ENCODE results near the gene PPCS.

Gene PPCS

GRCh38 chr1:42432714-42433113 lies 23.6 kb upstream of the PPCS start:
- Mint-ChIP-seq H3K27me3 (peaks cover 9% of the 10 kb centered on the region), H3K4me3 (no peak overlapping the region), H3K27ac (no peak overlapping the region), H3K36me3 (no peaks in the 10 kb centered on the region), H3K4me1 (no peaks in the 10 kb centered on the region), H3K9me3 (no peaks in the 10 kb centered on the region)
- no peak for ATAC-seq

- peaks cover 9% of the 10 kb centered on the region for H3K27me3 Mint-ChIP-seq
- H3K4me3 Mint-ChIP-seq: no peak overlapping the region
- H3K36me3 Mint-ChIP-seq: no peaks in the 10 kb centered on the region
- H3K9me3 Mint-ChIP-seq: no peaks in the 10 kb centered on the region
- no peak for ATAC-seq
- no peaks in the 10 kb centered on the region for H3K4me1 Mint-ChIP-seq
- H3K27ac Mint-ChIP-seq: no peak overlapping the region
Measured at GRCh38 chr1:42433369-42433768, 23.0 kb upstream of the PPCS start.

- no peaks in the 10 kb centered on the region for H3K9me3 Mint-ChIP-seq
- H3K4me1 Mint-ChIP-seq: no peaks in the 10 kb centered on the region
- H3K27ac Mint-ChIP-seq: no peak overlapping the region
- no peak overlapping the region for H3K4me3 Mint-ChIP-seq
- H3K36me3 Mint-ChIP-seq: no peaks in the 10 kb centered on the region
- ATAC-seq: no peak
- H3K27me3 Mint-ChIP-seq: peaks cover 9% of the 10 kb centered on the region
Measured at GRCh38 chr1:42434340-42434739, 22.0 kb upstream of the PPCS start.

- Mint-ChIP-seq H3K27ac (no peak overlapping the region), H3K9me3 (no peaks in the 10 kb centered on the region), H3K36me3 (no peaks in the 10 kb centered on the region), H3K27me3 (peaks cover 9% of the 10 kb centered on the region), H3K4me1 (no peaks in the 10 kb centered on the region), H3K4me3 (no peak overlapping the region)
- ATAC-seq: no peak
Measured at GRCh38 chr1:42439940-42440339, 16.4 kb upstream of the PPCS start.

GRCh38 chr1:42442662-42443061 lies 13.7 kb upstream of the PPCS start:
- H3K4me3 Mint-ChIP-seq: no peak overlapping the region
- H3K27me3 Mint-ChIP-seq: no peaks in the 10 kb centered on the region
- H3K36me3 Mint-ChIP-seq: no peaks in the 10 kb centered on the region
- peaks cover 6% of the 10 kb centered on the region for H3K4me1 Mint-ChIP-seq
- H3K27ac Mint-ChIP-seq: no peak overlapping the region
- no peak for ATAC-seq
- H3K9me3 Mint-ChIP-seq: no peaks in the 10 kb centered on the region

GRCh38 chr1:42449256-42449655 lies 7.1 kb upstream of the PPCS start:
- no peak for ATAC-seq
- H3K36me3 Mint-ChIP-seq: no peaks in the 10 kb centered on the region
- H3K4me3 Mint-ChIP-seq: no peak overlapping the region
- no peaks in the 10 kb centered on the region for H3K27me3 Mint-ChIP-seq
- H3K4me1 Mint-ChIP-seq: peaks cover 6% of the 10 kb centered on the region
- no peak overlapping the region for H3K27ac Mint-ChIP-seq
- no peaks in the 10 kb centered on the region for H3K9me3 Mint-ChIP-seq

GRCh38 chr1:42450061-42450460 lies 6.3 kb upstream of the PPCS start:
- Mint-ChIP-seq H3K9me3 (no peaks in the 10 kb centered on the region), H3K27ac (no peak overlapping the region), H3K36me3 (no peaks in the 10 kb centered on the region), H3K27me3 (no peaks in the 10 kb centered on the region), H3K4me3 (no peak overlapping the region), H3K4me1 (peaks cover 6% of the 10 kb centered on the region)
- ATAC-seq: no peak

- Mint-ChIP-seq H3K36me3 (peaks cover 13% of the 10 kb centered on the region), H3K9me3 (no peaks in the 10 kb centered on the region), H3K4me3 (no peak overlapping the region), H3K27ac (peak overlapping the region; percentile 7), H3K4me1 (peaks cover 16% of the 10 kb centered on the region), H3K27me3 (no peaks in the 10 kb centered on the region)
- no peak for ATAC-seq
Measured at GRCh38 chr1:42453386-42453785, 3.0 kb upstream of the PPCS start.

GRCh38 chr1:42454403-42454802 lies 1.9 kb upstream of the PPCS start:
- Mint-ChIP-seq H3K9me3 (no peaks in the 10 kb centered on the region), H3K27ac (no peak overlapping the region), H3K4me3 (no peak overlapping the region), H3K36me3 (peaks cover 17% of the 10 kb centered on the region), H3K27me3 (no peaks in the 10 kb centered on the region), H3K4me1 (peaks cover 17% of the 10 kb centered on the region)
- no peak for ATAC-seq

GRCh38 chr1:42456754-42457089 lies 379 bp downstream of the PPCS start:
- H3K9me3 Mint-ChIP-seq: no peaks in the 10 kb centered on the region
- peak; percentile 81 for ATAC-seq
- H3K4me3 Mint-ChIP-seq: peak overlapping the region; percentile 89
- peak overlapping the region; percentile 87 for H3K27ac Mint-ChIP-seq
- no peaks in the 10 kb centered on the region for H3K27me3 Mint-ChIP-seq
- H3K36me3 Mint-ChIP-seq: peaks cover 28% of the 10 kb centered on the region
- peaks cover 31% of the 10 kb centered on the region for H3K4me1 Mint-ChIP-seq

- peaks cover 52% of the 10 kb centered on the region for H3K4me1 Mint-ChIP-seq
- H3K4me3 Mint-ChIP-seq: no peak overlapping the region
- ATAC-seq: no peak
- no peak overlapping the region for H3K27ac Mint-ChIP-seq
- H3K36me3 Mint-ChIP-seq: peaks cover 32% of the 10 kb centered on the region
- H3K27me3 Mint-ChIP-seq: no peaks in the 10 kb centered on the region
- H3K9me3 Mint-ChIP-seq: no peaks in the 10 kb centered on the region
Measured at GRCh38 chr1:42461196-42461595, 4.9 kb downstream of the PPCS start.

GRCh38 chr1:42462828-42463763 lies 6.8 kb downstream of the PPCS start, which contains the start of gene CCDC30:
CCDC30 (plus strand) TSS chr1:42463286; CDS start chr1:42480552, 17,266 bp downstream.
- Mint-ChIP-seq H3K4me1 (peaks cover 39% of the 10 kb centered on the region), H3K4me3 (peak within 1 kb of the TSS; percentile 86), H3K36me3 (peaks cover 27% of the 10 kb centered on the region), H3K27me3 (no peaks in the 10 kb centered on the region), H3K9me3 (no peaks in the 10 kb centered on the region), H3K27ac (peak within 1 kb of the TSS; percentile 74)
- peak; percentile 100 for ATAC-seq

GRCh38 chr1:42463921-42464320 lies 7.6 kb downstream of the PPCS start:
- H3K27ac Mint-ChIP-seq: peak overlapping the region; percentile 74
- ATAC-seq: no peak
- H3K9me3 Mint-ChIP-seq: no peaks in the 10 kb centered on the region
- peak overlapping the region; percentile 86 for H3K4me3 Mint-ChIP-seq
- peaks cover 26% of the 10 kb centered on the region for H3K36me3 Mint-ChIP-seq
- peaks cover 35% of the 10 kb centered on the region for H3K4me1 Mint-ChIP-seq
- H3K27me3 Mint-ChIP-seq: no peaks in the 10 kb centered on the region

- no peaks in the 10 kb centered on the region for H3K27me3 Mint-ChIP-seq
- no peak overlapping the region for H3K27ac Mint-ChIP-seq
- ATAC-seq: no peak
- H3K36me3 Mint-ChIP-seq: peaks cover 29% of the 10 kb centered on the region
- H3K9me3 Mint-ChIP-seq: no peaks in the 10 kb centered on the region
- peaks cover 24% of the 10 kb centered on the region for H3K4me1 Mint-ChIP-seq
- no peak overlapping the region for H3K4me3 Mint-ChIP-seq
Measured at GRCh38 chr1:42466030-42466429, 9.7 kb downstream of the PPCS start.

- Mint-ChIP-seq H3K9me3 (no peaks in the 10 kb centered on the region), H3K27ac (no peak overlapping the region), H3K4me1 (no peaks in the 10 kb centered on the region), H3K27me3 (no peaks in the 10 kb centered on the region), H3K4me3 (no peak overlapping the region), H3K36me3 (peaks cover 22% of the 10 kb centered on the region)
- ATAC-seq: no peak
Measured at GRCh38 chr1:42469727-42470126, 13.4 kb downstream of the PPCS start.

- Mint-ChIP-seq H3K9me3 (no peaks in the 10 kb centered on the region), H3K36me3 (no peaks in the 10 kb centered on the region), H3K27me3 (no peaks in the 10 kb centered on the region), H3K4me1 (no peaks in the 10 kb centered on the region), H3K27ac (no peak overlapping the region), H3K4me3 (no peak overlapping the region)
- ATAC-seq: no peak
Measured at GRCh38 chr1:42476605-42477004, 20.3 kb downstream of the PPCS start.
